ENCODE data around the gene NREP.

The NREP gene

DNA sequence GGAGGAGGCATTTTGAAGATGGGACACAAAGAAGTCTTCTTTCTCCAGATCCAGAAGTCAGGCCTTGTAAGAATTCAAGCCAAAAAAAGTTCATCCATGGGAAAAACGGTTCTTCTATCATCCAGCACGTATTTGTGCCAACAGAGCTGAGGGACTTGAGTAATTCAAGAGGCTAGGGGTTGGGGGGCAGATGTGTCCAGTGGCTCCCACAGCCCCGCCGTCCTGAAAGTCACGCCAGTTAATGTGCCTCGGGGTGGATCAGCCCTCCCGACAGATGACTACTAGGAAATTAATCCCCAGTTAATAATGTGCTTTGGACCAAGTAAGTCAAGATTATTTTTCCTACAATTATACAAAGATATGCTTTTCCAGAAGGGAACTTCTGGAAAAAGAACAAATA is 23.4 kb downstream of the NREP start:
- TF ChIP-seq, protein P1, sequence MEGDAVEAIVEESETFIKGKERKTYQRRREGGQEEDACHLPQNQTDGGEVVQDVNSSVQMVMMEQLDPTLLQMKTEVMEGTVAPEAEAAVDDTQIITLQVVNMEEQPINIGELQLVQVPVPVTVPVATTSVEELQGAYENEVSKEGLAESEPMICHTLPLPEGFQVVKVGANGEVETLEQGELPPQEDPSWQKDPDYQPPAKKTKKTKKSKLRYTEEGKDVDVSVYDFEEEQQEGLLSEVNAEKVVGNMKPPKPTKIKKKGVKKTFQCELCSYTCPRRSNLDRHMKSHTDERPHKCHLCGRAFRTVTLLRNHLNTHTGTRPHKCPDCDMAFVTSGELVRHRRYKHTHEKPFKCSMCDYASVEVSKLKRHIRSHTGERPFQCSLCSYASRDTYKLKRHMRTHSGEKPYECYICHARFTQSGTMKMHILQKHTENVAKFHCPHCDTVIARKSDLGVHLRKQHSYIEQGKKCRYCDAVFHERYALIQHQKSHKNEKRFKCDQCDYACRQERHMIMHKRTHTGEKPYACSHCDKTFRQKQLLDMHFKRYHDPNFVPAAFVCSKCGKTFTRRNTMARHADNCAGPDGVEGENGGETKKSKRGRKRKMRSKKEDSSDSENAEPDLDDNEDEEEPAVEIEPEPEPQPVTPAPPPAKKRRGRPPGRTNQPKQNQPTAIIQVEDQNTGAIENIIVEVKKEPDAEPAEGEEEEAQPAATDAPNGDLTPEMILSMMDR (IDR thresholded peaks at IDR 0.05; ENCODE audit: insufficient read depth, missing control alignments) = no peak
- FAIRE-seq (peak; percentile 25), DNase-seq (ENCODE audit: insufficient read length, low spot score) (no peak)

- FAIRE-seq (no peak), DNase-seq (ENCODE audit: insufficient read length, low spot score) (no peak)
- TF ChIP-seq, protein P1 (IDR thresholded peaks at IDR 0.05; ENCODE audit: insufficient read depth, missing control alignments) = no peak
These were observed 25.4 kb downstream of the NREP start for GRCh38 chr5:111731638-111732037.

DNA sequence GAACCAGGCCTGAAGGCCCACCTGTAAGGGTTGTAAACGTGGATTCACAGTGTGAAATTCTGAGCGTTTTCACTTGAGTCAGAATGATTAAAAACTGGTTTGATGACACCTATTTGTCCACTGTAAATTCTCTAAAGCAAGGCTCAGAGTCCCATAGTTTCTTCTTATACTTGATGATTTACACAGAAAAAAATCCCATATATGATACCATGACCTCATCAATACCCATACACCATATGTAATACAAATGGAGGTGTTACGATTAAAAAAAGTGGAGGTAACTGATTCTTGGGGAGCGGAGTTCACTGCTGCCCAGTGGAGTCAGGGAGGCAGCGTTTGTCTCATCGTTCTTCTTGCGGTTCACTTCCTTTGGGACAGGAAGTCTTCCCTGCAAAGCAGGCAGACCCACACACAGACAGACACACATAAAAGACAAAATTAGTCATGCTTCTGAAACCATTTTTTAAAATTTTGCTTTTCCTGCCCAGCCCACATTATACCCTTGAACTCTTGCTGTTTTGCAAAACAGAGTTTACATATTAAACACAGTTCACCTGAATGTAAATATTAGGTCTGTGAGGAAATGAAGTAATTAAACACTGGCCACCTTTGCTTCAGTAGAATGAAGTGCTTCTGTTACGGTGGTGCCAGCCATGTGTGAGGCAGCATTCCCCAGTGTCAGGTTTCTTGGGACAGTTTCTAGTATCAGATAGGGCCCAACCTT is 26.2 kb downstream of the NREP start:
- DNase-seq (ENCODE audit: insufficient read length, low spot score) = no peak
- TF ChIP-seq, protein P1 (IDR thresholded peaks at IDR 0.05; ENCODE audit: insufficient read depth, missing control alignments) = no peak
- no peak for FAIRE-seq

GRCh38 chr5:111728941-111729340 is 28.1 kb downstream of the NREP start:
- DNase-seq (ENCODE audit: insufficient read length, low spot score) (no peak), FAIRE-seq (peak; percentile 64)
- TF ChIP-seq, protein P1 (IDR thresholded peaks at IDR 0.05; ENCODE audit: insufficient read depth, missing control alignments) = no peak

DNA sequence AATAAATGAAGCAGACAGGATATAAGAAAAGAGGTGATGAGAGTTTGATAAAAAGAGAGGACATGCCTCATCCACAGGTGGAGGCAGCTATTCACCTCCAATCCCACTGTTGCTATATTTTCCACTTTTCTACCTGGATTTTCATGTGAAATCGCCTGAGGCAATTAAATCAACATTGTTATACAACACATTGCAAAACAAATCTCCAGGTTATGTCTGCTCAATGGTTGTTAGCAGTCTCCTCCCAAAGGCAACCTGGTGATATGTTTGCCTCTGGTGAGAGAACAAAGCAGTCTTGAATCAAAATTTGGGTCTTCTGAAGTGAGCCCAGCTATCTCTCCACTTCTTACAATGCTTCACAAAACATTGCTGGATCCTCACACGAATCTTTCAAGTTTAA is 30.0 kb downstream of the NREP start:
- no peak for FAIRE-seq

DNA sequence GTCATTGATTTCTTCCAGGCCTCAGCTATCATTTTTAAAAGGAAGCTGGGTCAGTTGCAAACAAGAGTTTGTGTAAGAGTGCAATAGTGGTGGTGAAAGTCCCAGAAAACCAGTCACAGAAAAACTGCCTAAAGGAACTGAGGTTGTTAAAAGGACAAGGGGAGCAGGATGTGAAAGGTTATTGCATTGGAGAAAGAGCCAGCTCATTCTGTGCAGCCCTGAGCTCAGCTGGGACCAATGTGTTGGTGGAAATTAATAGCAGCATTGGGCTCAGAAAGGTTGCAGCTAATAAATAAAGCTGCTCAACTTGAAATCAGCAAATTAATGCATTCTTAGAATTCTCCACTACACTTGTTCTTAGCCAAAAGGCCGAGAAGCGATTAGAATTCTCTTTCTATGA is 34.9 kb downstream of the NREP start:
- FAIRE-seq = no peak

More for the DNA sequence above, 30.0 kb downstream of the NREP start:
- no peak for DNase-seq (ENCODE audit: insufficient read length, low spot score)
- TF ChIP-seq, protein P1 (IDR thresholded peaks at IDR 0.05; ENCODE audit: insufficient read depth, missing control alignments) = no peak

More for the DNA sequence above, 34.9 kb downstream of the NREP start:
- TF ChIP-seq, protein P1 (IDR thresholded peaks at IDR 0.05; ENCODE audit: insufficient read depth, missing control alignments) = no peak
- DNase-seq (ENCODE audit: insufficient read length, low spot score) = no peak
